ENCODE data around the gene SORCS3.

The SORCS3 gene

GRCh38 chr10:104766341-104766740 is 125.3 kb downstream of the SORCS3 start:
- peak; percentile 29 for DNase-seq (ENCODE audit: low read depth)
- TF ChIP-seq CTCF (IDR thresholded peaks at IDR 0.05; ENCODE audit: insufficient read depth, low read depth, low read length, missing control alignments): no peak
- H3K4me3 ChIP-seq (ENCODE audit: low read length): no peak overlapping the region

- no peak for DNase-seq (ENCODE audit: low read depth)
- no peak overlapping the region for H3K4me3 ChIP-seq (ENCODE audit: low read length)
- no peak for TF ChIP-seq CTCF (IDR thresholded peaks at IDR 0.05; ENCODE audit: insufficient read depth, low read depth, low read length, missing control alignments)
These were observed 126.2 kb downstream of the SORCS3 start for GRCh38 chr10:104767282-104767681.

- TF ChIP-seq CTCF (IDR thresholded peaks at IDR 0.05; ENCODE audit: insufficient read depth, low read depth, low read length, missing control alignments): no peak
- no peak overlapping the region for H3K4me3 ChIP-seq (ENCODE audit: low read length)
- DNase-seq (ENCODE audit: low read depth): no peak
These were observed 126.7 kb downstream of the SORCS3 start for GRCh38 chr10:104767745-104768144.

- no peak overlapping the region for H3K4me3 ChIP-seq (ENCODE audit: low read length)
- no peak for TF ChIP-seq CTCF (IDR thresholded peaks at IDR 0.05; ENCODE audit: insufficient read depth, low read depth, low read length, missing control alignments)
- no peak for DNase-seq (ENCODE audit: low read depth)
These were observed 132.0 kb downstream of the SORCS3 start for GRCh38 chr10:104773105-104773504.

GRCh38 chr10:104774234-104774633 is 133.1 kb downstream of the SORCS3 start:
- H3K4me3 ChIP-seq (ENCODE audit: low read length): no peak overlapping the region
- TF ChIP-seq CTCF (IDR thresholded peaks at IDR 0.05; ENCODE audit: insufficient read depth, low read depth, low read length, missing control alignments): no peak
- no peak for DNase-seq (ENCODE audit: low read depth)

GRCh38 chr10:104777086-104777799 is 136.2 kb downstream of the SORCS3 start:
- H3K4me3 ChIP-seq (ENCODE audit: low read length): no peak overlapping the region
- no peak for TF ChIP-seq CTCF (IDR thresholded peaks at IDR 0.05; ENCODE audit: insufficient read depth, low read depth, low read length, missing control alignments)
- DNase-seq (ENCODE audit: low read depth): no peak

GRCh38 chr10:104778371-104778770 is 137.3 kb downstream of the SORCS3 start:
- no peak for DNase-seq (ENCODE audit: low read depth)
- H3K4me3 ChIP-seq (ENCODE audit: low read length): no peak overlapping the region
- TF ChIP-seq CTCF (IDR thresholded peaks at IDR 0.05; ENCODE audit: insufficient read depth, low read depth, low read length, missing control alignments): no peak

Data from epithelial cell of esophagus (primary cell).